SJSA1 (cell line): ENCODE measurements around the gene ATL3. TPM values are rescaled to one million over a fixed set of nuclear protein-coding genes. Genes with fewer than 3 reads are reported as not detected.
"Not testable (repeated sequence)": the region's sequence is repeated elsewhere in the genome, so short reads cannot be mapped to it uniquely, and the experiment has no call there.

ENCODE experiments used
- DNase-seq, 2 experiments: peaks; one replicate each; pipeline ENCODE4 v3.0.0-alpha.2; 2015 to 2020; ENCODE audit warnings: low spot score in 2 of 2, low read depth in 1 of 2
- H3K27ac ChIP-seq: fragments of 250-450 bp; sonication (Bioruptor Pico); 2 replicates; pipeline ENCODE4 v1.5.1; 2020; ENCODE audit warnings: mild to moderate bottlenecking, moderate library complexity
- H3K27me3 ChIP-seq: fragments of 250-450 bp; sonication (Bioruptor Pico); replicated peaks from 2 replicates; pipeline ENCODE4 v1.5.1; 2020; ENCODE audit warnings: mild to moderate bottlenecking, moderate library complexity
- H3K36me3 ChIP-seq: fragments of 250-450 bp; sonication (Bioruptor Pico); 2 replicates; pipeline ENCODE4 v1.5.1; 2020; ENCODE audit warnings: mild to moderate bottlenecking
- H3K4me1 ChIP-seq: fragments of 250-450 bp; sonication (Bioruptor Pico); replicated peaks from 2 replicates; pipeline ENCODE4 v1.6.1; 2021; ENCODE audit warnings: mild to moderate bottlenecking
- H3K4me3 ChIP-seq: fragments of 250-450 bp; sonication (Bioruptor Pico); 2 replicates; pipeline ENCODE4 v1.5.1; 2020; ENCODE audit warnings: mild to moderate bottlenecking
- H3K9me3 ChIP-seq: fragments of 250-450 bp; sonication (Bioruptor Pico); replicated peaks from 2 replicates; pipeline ENCODE4 v1.5.1; 2020; ENCODE audit warnings: mild to moderate bottlenecking
- total RNA-seq: library from RNA; depleted of rRNA; stranded (reverse); fragments of >200 nt; shearing (Covaris generic); gene quantifications from 2 replicates; pipeline ENCODE4 v1.2.3, GENCODE V29; 2014

The ATL3 gene
- total RNA-seq, 1 experiment from 2014 or later = 183 TPM

DNA sequence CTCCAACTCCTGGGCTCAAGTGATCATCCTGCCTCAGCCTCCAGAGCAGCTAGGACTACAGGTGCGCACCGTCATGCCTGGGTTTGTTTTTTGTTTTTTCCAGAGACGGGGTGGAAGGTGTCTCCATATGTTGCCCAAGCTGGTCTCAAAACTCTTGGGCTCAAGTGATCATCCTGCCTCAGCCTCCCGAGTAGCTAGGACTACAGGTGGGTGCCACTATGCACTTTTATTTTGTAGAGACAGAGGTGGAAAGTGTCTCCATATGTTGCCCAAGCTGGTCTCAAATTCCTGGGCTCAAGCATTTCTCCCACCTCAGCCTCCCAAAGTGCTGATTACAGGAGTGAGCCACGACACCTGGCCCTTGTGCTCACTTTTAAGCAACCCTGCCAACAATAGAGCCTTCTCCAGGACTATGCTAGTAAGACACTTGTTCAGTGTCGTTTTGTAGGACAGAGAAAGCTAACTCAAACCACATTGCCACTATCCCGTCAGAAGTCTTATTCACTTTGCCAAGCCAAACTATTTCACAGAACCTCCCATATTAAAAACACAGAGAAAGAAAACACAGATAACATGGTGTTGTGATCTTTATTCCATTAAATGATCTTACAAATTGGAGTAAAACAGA is 47.5 kb downstream of the ATL3 start:
- no peak for DNase-seq

DNA sequence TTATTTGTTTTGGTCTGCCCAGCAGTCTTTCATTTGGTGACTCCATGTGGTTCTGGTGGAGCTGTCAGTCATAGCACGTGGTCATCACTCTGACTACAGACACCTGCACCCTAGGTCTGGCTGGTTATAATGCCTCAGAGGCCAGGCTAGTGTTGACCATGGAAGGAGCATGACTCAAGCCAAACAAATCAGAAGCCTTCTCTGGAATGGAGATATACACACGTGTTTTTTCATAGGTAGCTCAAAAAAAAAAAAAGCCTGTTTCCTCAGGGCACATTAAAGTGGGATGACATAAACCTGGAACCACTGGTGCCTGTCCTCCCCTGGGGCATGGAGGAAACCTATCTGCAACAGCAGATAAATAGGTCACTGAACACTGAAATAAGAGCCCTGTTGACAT is 48.9 kb downstream of the ATL3 start:
- peaks cover 4% of the 10 kb centered on the region; the same call in 1 of the 2 replicates for H3K36me3 ChIP-seq
- no peak overlapping the region for H3K27ac ChIP-seq
- H3K9me3 ChIP-seq = no peaks in the 10 kb centered on the region
- H3K27me3 ChIP-seq = no peaks in the 10 kb centered on the region
- H3K4me3 ChIP-seq = no peak overlapping the region
- H3K4me1 ChIP-seq = no peaks in the 10 kb centered on the region; the same call in 1 of the 2 replicates
- DNase-seq = no peak

More for the DNA sequence above, 47.5 kb downstream of the ATL3 start:
- no peaks in the 10 kb centered on the region for H3K9me3 ChIP-seq
- no peak overlapping the region for H3K27ac ChIP-seq
- H3K27me3 ChIP-seq = no peaks in the 10 kb centered on the region
- H3K36me3 ChIP-seq = peaks cover 15% of the 10 kb centered on the region
- H3K4me1 ChIP-seq = no peaks in the 10 kb centered on the region; the same call in 1 of the 2 replicates
- H3K4me3 ChIP-seq = no peak overlapping the region

DNA sequence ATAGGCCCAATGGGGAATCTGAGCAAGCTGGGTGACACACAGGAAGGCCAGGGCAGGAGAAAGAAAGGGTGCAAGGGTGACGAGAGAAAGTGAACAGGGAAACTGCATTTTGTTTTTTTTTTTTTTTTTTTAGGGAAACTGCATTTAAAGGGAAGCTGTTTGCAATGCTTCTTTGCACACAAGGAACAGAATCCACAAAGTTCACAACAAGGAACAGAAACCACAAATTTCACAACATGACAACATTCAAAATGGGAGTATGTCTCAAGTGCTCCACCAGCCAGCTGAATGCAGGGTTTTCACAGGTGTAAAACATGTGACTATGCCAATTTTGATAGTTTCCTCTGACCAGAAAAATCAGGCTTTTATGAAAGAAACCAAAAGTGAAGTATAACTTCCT is 50.1 kb downstream of the ATL3 start:
- H3K27ac ChIP-seq = no peak overlapping the region

DNA sequence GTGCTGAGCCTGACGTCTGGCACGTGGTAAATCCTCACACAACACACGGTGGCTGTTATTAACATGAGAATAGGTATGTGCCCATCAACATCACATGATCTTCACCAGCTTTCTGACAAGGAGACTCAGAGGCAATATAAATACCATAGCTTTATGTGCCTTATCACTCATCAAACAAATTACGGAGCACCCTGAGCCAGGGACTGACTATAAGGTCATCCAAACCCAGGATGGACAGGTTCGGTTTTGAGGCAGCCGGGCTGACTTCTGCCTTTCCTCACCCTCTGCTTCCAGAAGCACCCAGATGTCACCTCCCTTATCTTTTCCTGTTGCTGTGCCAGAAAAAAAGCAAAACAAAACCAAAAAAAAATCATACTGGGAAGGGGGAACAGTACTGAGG is 51.2 kb downstream of the ATL3 start:
- H3K27ac ChIP-seq = no peak overlapping the region
- no peak for DNase-seq
- no peaks in the 10 kb centered on the region for H3K36me3 ChIP-seq
- H3K27me3 ChIP-seq = no peaks in the 10 kb centered on the region
- H3K9me3 ChIP-seq = no peaks in the 10 kb centered on the region
- no peak overlapping the region for H3K4me3 ChIP-seq
- H3K4me1 ChIP-seq = no peaks in the 10 kb centered on the region; the same call in 1 of the 2 replicates

More for the DNA sequence above, 50.1 kb downstream of the ATL3 start:
- no peak overlapping the region for H3K4me3 ChIP-seq
- no peaks in the 10 kb centered on the region for H3K9me3 ChIP-seq
- no peaks in the 10 kb centered on the region for H3K27me3 ChIP-seq
- no peaks in the 10 kb centered on the region; the same call in 1 of the 2 replicates for H3K4me1 ChIP-seq
- DNase-seq = no peak
- H3K36me3 ChIP-seq = no peaks in the 10 kb centered on the region

DNA sequence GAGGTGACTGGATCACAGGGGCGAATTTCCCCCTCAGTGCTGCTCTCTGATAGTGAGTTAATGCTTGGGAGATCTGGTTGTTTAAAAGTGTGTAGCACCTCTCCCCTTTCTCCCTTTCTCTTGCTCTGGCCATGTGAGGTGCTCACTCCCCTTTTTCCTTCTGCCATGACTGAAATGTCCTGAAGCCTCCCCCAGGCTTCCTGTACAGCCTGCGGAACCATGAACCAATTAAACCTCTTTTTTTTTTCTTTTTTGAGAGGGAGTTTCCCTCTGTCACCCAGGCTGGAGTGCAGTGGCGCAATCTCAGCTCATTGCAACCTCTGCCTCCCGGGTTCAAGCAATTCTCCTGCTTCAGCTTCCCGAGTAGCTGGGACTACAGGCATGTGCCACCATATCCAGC is 53.5 kb downstream of the ATL3 start:
- not testable (repeated sequence) for H3K9me3 ChIP-seq, H3K27me3 ChIP-seq, H3K4me3 ChIP-seq, H3K27ac ChIP-seq, H3K36me3 ChIP-seq, DNase-seq
- peaks cover 13% of the 10 kb centered on the region for H3K4me1 ChIP-seq

DNA sequence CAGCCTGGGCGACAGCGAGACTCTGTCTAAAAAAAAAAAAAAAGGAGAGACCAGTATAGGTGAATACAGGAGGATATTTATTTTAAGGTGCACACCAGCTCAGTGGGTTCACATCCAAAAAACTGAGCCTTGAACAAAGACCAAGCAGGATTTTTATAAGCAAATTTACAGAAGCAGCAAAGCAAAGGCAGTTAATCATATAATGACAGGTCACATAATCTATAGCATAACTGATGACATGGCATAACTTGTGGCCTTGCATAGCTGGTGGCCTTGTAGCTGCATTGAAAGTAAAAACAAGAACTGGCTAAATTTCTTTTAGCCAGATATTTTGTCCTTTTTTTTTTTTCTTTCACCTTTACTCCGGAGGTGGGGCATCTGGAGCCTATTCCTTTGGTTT is 54.2 kb downstream of the ATL3 start:
- Histone ChIP-seq H3K4me3 (no peak overlapping the region), H3K9me3 (no peaks in the 10 kb centered on the region), H3K36me3 (no peaks in the 10 kb centered on the region)

DNA sequence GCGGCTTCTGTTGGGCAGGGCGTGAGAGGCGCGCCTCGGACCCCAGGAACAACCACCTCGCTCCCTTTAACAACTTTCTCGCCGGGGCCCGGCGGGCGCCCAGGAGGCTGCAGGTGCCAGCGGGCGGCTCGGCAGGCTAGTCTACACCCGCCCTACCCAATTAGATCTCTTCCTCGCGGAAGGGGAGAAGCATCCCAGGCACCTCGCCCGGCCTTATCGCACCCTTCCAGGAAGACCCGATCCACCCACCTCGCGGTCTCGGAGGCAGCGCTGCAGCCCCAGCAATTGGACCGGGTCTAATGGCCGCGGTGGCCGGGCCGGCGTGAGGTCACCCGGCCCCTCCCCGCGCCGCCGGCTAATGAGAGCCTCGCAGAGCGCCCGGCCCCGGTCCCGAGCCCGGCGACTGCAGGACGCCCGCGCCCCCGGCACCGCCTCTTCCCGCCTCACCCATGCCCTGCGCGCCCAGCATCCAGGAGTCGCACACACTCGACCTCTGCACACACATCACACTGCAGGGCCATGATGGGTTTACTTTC is 57.0 kb downstream of the ATL3 start, which contains the start of gene PLAAT3:
TSS of gene PLAAT3 (minus strand) at position 298 of the 536 bp plus-strand sequence. CDS start 419 bp downstream, outside the sequence.
- peak within 1 kb of the TSS; percentile 12 for H3K27ac ChIP-seq
- DNase-seq = peak; percentile 77 to 86
- no peaks in the 10 kb centered on the region for H3K36me3 ChIP-seq

More for the DNA sequence above, 54.2 kb downstream of the ATL3 start:
- H3K27me3 ChIP-seq = no peaks in the 10 kb centered on the region
- H3K4me1 ChIP-seq = peaks cover 20% of the 10 kb centered on the region
- no peak overlapping the region for H3K27ac ChIP-seq
- no peak for DNase-seq

DNA sequence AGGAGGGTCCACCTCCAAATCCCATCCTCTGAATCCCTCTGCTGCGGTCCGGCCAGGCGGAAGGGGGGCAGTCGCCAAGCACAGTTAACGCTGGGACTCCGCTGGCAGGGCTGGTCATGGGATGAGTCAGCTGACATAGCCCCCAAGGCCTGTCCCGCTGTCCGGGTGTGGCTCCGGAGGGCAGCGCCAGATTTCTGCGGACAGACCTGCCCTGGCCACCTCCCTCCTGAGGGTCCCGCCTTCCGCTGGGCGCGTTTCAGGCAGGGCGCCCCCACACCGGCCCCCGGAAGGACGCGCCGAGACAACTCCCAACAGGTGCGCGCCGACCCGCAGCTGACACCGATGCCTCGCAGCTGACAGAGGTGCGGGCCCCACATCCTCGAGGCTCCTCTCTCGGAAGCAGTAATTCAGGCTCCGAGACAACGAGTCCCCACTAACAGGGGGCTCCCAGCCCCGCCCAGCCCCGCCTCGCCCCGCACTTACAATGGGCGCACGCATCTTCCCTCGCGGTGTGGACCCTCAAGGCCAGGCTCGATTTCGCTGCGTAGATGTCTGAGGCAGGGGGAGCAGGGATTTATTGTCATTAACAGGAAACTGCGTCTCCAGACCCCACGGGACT is 57.5 kb downstream of the ATL3 start:
- Histone ChIP-seq H3K9me3 (no peaks in the 10 kb centered on the region), H3K27ac (peak overlapping the region; percentile 12), H3K27me3 (no peaks in the 10 kb centered on the region), H3K4me3 (peak overlapping the region; percentile 51), H3K36me3 (no peaks in the 10 kb centered on the region), H3K4me1 (peaks cover 53% of the 10 kb centered on the region)
- peak; percentile 56 to 66 for DNase-seq

More for the DNA sequence above, 57.0 kb downstream of the ATL3 start, which contains the start of gene PLAAT3:
- Histone ChIP-seq H3K27me3 (no peaks in the 10 kb centered on the region), H3K4me1 (peaks cover 48% of the 10 kb centered on the region), H3K4me3 (peak within 1 kb of the TSS; percentile 51), H3K9me3 (no peaks in the 10 kb centered on the region)

DNA sequence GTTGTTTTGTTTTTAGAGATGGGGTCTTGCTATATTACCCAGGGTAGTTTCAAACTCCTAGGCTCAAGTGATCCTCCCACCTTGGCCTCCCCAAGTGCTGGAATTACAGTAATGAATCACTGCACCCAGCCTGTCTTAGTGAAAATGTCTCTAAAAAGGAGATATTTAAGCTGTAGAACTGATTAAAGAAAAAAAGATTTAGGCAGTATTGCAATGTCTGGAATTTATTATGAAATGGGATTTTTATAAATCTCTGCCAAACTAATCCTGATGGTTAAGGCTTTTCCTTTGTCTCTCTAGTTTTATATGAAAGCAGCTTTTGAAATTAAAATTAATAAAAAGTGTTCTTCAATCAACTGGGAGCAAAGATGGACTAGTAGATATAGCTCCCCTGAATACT is 59.0 kb downstream of the ATL3 start:
- Histone ChIP-seq H3K27me3 (no peaks in the 10 kb centered on the region), H3K4me3 (no peak overlapping the region), H3K9me3 (no peaks in the 10 kb centered on the region), H3K27ac (no peak overlapping the region), H3K36me3 (no peaks in the 10 kb centered on the region), H3K4me1 (peaks cover 64% of the 10 kb centered on the region)
- DNase-seq = no peak

DNA sequence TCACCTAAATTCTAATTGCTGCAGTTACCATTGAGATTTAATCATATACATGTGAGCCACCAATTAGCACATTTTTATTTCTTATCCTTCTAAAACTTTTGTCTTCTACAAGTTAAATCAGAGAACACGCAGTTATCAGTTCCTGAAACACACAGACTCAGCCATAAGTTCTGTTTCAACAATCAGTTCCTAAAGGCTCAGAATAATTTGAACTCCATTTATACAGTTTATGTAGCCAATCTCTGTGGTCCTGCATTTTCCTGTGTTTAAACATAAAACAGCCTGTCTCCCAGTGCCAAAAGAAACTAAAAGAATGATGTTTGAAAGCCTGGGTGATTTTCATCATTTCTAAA is 59.8 kb downstream of the ATL3 start:
- H3K9me3 ChIP-seq = no peaks in the 10 kb centered on the region
- no peaks in the 10 kb centered on the region for H3K36me3 ChIP-seq
- no peak for DNase-seq
- peak overlapping the region; percentile 90 for H3K27ac ChIP-seq
- H3K27me3 ChIP-seq = no peaks in the 10 kb centered on the region
- H3K4me1 ChIP-seq = peaks cover 64% of the 10 kb centered on the region
- H3K4me3 ChIP-seq = no peak overlapping the region

DNA sequence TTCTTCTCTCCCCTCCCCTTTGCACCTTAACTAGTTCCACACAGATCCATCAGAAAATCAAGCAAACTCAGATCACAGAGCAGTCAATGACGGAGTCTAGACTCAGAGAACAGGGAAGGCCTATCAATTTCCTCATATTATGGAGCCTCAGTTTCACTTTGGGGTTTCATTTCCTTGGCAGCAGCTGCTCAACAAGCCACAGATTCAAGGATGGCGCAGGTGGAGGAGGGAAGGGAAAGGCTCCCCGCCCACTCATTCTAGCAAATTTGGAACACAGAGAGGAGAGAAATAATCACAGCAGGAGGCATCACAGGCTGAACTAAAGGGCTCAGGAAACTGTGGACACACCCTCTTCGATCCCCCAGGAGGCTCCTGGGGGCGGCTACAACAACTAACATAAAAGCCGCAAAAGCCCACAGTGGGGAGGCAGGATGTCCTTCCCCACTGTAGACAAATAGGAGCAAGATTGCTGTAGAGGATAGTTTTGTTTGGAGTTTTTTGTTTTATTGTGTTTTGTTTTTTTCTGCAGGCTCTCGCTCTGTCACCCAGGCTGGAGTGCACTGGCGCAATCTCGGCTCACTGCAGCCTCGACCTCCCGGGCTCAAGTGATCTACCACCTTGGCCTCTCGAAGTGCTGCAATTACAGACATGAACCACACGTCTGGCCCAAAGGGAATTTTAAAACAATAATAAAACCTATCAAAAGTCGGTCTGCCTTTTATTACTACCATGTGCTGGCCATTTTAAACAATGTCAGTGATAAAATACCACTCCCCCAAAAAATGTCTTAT is 60.4 kb downstream of the ATL3 start:
- H3K27ac ChIP-seq = peak overlapping the region; percentile 90
- H3K4me3 ChIP-seq = no peak overlapping the region
- no peaks in the 10 kb centered on the region for H3K36me3 ChIP-seq
- peak; percentile 83 to 87 for DNase-seq
- H3K9me3 ChIP-seq = no peaks in the 10 kb centered on the region
- H3K4me1 ChIP-seq = peaks cover 64% of the 10 kb centered on the region
- H3K27me3 ChIP-seq = no peaks in the 10 kb centered on the region

DNA sequence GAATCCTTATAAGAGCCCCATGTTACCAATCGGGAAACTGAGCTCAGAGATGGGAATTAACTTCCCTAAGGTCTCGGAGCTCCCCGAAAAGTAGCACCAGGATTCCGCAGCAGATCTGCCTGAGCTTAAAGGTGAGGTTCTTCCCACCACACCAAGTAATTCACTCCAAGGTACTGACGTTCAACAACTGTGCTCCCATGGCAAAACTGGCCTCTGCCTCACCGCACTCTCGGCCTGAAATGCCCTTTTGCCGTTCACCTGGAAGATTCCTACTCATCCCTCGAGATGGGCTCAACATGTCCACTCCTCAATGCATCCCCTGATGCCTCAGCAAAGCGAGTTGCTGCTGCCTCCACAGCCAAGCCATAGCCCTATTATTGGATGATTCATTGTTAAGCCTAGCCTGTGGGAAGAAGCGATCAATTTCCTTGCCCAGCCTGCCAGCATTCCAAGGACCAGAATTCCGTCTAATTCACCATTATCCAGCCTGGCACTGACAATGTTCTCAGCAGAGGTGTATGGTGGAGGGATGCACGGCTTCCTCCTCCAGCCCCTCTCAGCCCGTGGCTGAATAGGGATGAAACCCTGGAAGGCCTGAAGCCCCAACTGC is 61.1 kb downstream of the ATL3 start:
- H3K27ac ChIP-seq = peak overlapping the region; percentile 90
- no peaks in the 10 kb centered on the region for H3K27me3 ChIP-seq
- H3K4me1 ChIP-seq = peaks cover 64% of the 10 kb centered on the region
- DNase-seq = peak; percentile 62 to 70
- no peaks in the 10 kb centered on the region for H3K9me3 ChIP-seq
- H3K4me3 ChIP-seq = no peak overlapping the region
- H3K36me3 ChIP-seq = no peaks in the 10 kb centered on the region

DNA sequence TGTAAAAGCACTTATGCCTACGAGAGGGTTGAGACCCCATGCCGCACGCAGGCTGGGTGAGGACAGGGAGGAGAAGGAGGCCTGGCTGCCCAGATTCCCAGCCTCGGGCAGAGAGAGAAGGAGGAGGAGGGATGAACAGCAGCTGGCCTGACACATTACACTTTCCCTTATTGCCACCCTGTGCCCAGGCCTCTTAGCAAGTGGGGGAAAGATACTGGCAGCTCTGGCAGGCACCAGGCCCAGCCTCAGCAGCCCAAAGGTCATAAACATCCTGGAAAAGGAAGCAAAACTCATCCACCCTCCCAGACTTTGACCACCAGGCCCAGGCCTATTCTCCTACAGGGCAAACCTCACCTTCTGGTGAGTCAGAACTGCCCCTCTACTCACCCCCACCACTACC is 61.6 kb downstream of the ATL3 start:
- H3K4me3 ChIP-seq = no peak overlapping the region
- no peaks in the 10 kb centered on the region for H3K36me3 ChIP-seq
- peak in 1 of 2 experiments; percentile 53 for DNase-seq
- no peaks in the 10 kb centered on the region for H3K9me3 ChIP-seq
- H3K27ac ChIP-seq = peak overlapping the region; percentile 90
- H3K4me1 ChIP-seq = peaks cover 64% of the 10 kb centered on the region
- no peaks in the 10 kb centered on the region for H3K27me3 ChIP-seq
